Measurements from ENCODE around the gene OSBPL5. TPM values are rescaled to one million over a fixed set of nuclear protein-coding genes. Genes with fewer than 3 reads are reported as not detected.

Gene OSBPL5
- total RNA-seq, 1 donor from 2014 or later = 88.4 TPM

GRCh38 chr11:3085052-3085451, 80.1 kb downstream of the OSBPL5 start:
- Histone ChIP-seq H3K4me3 (no peak overlapping the region), H3K36me3 (peaks cover 0 to 26% of the 10 kb centered on the region in 2 donors), H3K4me1 (no peaks in the 10 kb centered on the region), H3K9me3 (no peaks in the 10 kb centered on the region), H3K27me3 (no peaks in the 10 kb centered on the region), H3K27ac (no peak overlapping the region)
- no peak for DNase-seq (ENCODE audit: extremely low spot score in 2 of 2)
- intact Hi-C loops (cut with DNase I) = no loop called here
- no peak for TF ChIP-seq CTCF (IDR thresholded peaks at IDR 0.05)
- no peak for TF ChIP-seq POLR2A (IDR thresholded peaks at IDR 0.05)
- no peak for TF ChIP-seq POLR2AphosphoS5 (IDR thresholded peaks at IDR 0.05; ENCODE audit: insufficient read depth in 1 of 2, low read depth in 1 of 2)

DNA sequence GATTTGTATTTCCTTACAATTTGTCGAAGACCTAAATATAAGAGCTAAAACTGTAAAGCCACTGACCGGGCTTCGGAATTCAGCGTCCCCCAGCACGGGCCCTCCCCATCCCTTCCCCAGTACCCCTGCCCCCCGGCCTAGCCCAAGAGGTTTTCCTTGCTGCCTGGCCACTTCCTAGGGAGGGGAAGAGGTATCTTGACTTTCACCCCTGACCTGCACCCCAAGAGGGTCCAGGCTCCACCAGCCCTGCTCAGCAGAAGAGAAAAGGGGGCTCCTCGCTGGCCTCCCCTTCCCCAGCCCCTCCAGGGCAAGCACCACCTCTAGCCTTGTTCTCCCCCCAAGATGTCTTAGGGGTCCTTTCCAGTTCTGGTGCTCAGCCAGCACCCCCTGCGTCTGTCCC, 81.8 kb downstream of the OSBPL5 start:
- intact Hi-C loops (cut with DNase I) = no loop called here
- TF ChIP-seq CTCF (IDR thresholded peaks at IDR 0.05) (no peak), POLR2A (IDR thresholded peaks at IDR 0.05) (no peak), POLR2AphosphoS5 (IDR thresholded peaks at IDR 0.05; ENCODE audit: insufficient read depth in 1 of 2, low read depth in 1 of 2) (no peak)

GRCh38 chr11:3081386-3081751, 83.7 kb downstream of the OSBPL5 start:
- Histone ChIP-seq H3K9me3 (no peaks in the 10 kb centered on the region), H3K36me3 (no peaks in the 10 kb centered on the region), H3K4me1 (no peaks in the 10 kb centered on the region), H3K4me3 (no peak overlapping the region), H3K27ac (no peak overlapping the region), H3K27me3 (no peaks in the 10 kb centered on the region)
- TF ChIP-seq POLR2A (IDR thresholded peaks at IDR 0.05) (no peak), POLR2AphosphoS5 (IDR thresholded peaks at IDR 0.05; ENCODE audit: insufficient read depth in 1 of 2, low read depth in 1 of 2) (no peak), CTCF (IDR thresholded peaks at IDR 0.05) (no peak)
- intact Hi-C loops (cut with DNase I) = no loop called here
- DNase-seq (ENCODE audit: extremely low spot score in 2 of 2) = no peak

More for the DNA sequence above, 81.8 kb downstream of the OSBPL5 start:
- Histone ChIP-seq H3K36me3 (peaks cover 0 to 10% of the 10 kb centered on the region in 2 donors), H3K4me3 (no peak overlapping the region), H3K9me3 (no peaks in the 10 kb centered on the region), H3K4me1 (no peaks in the 10 kb centered on the region), H3K27me3 (no peaks in the 10 kb centered on the region), H3K27ac (no peak overlapping the region)
- DNase-seq (ENCODE audit: extremely low spot score in 2 of 2) = no peak

- no peak for DNase-seq (ENCODE audit: extremely low spot score in 2 of 2)
- Histone ChIP-seq H3K4me1 (no peaks in the 10 kb centered on the region), H3K9me3 (no peaks in the 10 kb centered on the region)
These were observed 84.3 kb downstream of the OSBPL5 start for GRCh38 chr11:3080733-3081385.

More at GRCh38 chr11:3080733-3081385, 84.3 kb downstream of the OSBPL5 start:
- intact Hi-C loops (cut with DNase I) = no loop called here
- Histone ChIP-seq H3K27ac (no peak overlapping the region), H3K27me3 (no peaks in the 10 kb centered on the region), H3K4me3 (no peak overlapping the region), H3K36me3 (no peaks in the 10 kb centered on the region)
- TF ChIP-seq POLR2AphosphoS5 (IDR thresholded peaks at IDR 0.05; ENCODE audit: insufficient read depth in 1 of 2, low read depth in 1 of 2) (no peak), CTCF (IDR thresholded peaks at IDR 0.05) (no peak)
